ENCODE results near the gene SLC11A2.

DNA sequence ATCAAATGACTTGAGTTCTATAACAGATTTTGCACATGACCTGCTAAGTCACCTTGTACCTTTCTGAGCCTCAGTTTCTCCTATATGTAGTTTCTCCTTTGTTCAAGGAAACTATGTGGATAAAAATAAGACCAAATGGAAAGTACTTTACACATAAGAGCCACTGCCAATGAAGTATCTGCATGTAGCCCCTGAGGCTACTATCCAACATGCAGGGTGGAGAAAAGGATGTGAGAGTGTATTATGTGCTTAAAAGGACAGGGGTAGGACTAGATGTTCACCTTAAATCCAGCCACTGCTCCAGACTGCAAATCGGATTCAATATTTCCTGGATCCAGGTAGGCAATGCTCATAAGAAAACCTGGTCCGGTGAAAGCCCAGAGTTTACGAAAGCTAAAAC lies 21.2 kb downstream of the SLC11A2 start:
- TF ChIP-seq, protein P1, sequence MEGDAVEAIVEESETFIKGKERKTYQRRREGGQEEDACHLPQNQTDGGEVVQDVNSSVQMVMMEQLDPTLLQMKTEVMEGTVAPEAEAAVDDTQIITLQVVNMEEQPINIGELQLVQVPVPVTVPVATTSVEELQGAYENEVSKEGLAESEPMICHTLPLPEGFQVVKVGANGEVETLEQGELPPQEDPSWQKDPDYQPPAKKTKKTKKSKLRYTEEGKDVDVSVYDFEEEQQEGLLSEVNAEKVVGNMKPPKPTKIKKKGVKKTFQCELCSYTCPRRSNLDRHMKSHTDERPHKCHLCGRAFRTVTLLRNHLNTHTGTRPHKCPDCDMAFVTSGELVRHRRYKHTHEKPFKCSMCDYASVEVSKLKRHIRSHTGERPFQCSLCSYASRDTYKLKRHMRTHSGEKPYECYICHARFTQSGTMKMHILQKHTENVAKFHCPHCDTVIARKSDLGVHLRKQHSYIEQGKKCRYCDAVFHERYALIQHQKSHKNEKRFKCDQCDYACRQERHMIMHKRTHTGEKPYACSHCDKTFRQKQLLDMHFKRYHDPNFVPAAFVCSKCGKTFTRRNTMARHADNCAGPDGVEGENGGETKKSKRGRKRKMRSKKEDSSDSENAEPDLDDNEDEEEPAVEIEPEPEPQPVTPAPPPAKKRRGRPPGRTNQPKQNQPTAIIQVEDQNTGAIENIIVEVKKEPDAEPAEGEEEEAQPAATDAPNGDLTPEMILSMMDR (conservative IDR thresholded peaks at IDR 0.05 in 1 of 2, IDR thresholded peaks at IDR 0.05 in 1 of 2; ENCODE audit: extremely low read depth in 1 of 2, insufficient read depth in 1 of 2, low read depth in 1 of 2, low read length in 2 of 2), result no peak
- TF ChIP-seq EZH2 (IDR thresholded peaks at IDR 0.05; ENCODE audit: borderline replicate concordance, low read length), result no peak

All from mammary epithelial cell (primary cell).